NCI-H128 (cell line): Measurements from ENCODE around the gene ADAMTSL4.
"Not testable (repeated sequence)": the region's sequence is repeated elsewhere in the genome, so short reads cannot be mapped to it uniquely, and the experiment has no call there.

Experiments
- DNase-seq: peaks from one replicate; lab custom pipeline; 2025; ENCODE audit not compliant: unreplicated experiment; lab: John Stamatoyannopoulos, UW

Gene ADAMTSL4

DNA sequence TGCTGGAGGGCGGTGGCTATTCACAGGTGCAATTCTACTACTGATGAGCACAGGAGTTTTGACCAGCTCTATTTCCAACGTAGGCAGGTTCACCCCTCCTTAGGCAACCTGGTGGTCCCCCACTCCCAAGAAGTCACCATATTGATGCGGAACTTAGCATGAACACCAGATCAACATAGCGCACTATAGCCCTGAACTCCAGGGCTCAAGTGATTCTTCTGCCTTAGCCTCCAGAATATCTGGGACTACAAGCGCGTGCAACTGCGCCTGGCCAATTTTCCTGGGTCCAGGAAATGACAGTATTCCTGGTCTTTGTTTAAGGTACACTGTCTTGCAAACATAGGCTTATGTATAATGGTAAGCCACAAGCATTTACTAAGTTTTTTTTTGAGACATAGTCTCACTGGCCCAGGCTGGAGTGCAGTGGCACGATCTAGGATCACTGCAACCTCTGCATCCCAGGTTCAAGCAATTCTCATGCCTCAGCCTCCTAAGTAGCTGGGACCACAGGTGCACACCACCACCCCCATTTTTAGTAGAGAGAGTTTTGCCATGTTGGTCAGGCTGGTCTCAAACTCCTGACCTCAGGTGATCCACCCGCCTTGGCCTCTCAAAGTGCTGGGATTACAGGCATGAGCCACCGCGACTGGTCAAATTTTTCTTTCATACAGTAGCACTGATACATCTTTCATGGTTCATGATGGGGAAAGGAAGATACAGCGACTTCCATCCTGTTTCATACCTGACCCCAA lies 17.6 kb downstream of the ADAMTSL4 start:
- DNase-seq = no peak

- DNase-seq = no peak
Measured at GRCh38 chr1:150567341-150567716, 18.1 kb downstream of the ADAMTSL4 start.

DNA sequence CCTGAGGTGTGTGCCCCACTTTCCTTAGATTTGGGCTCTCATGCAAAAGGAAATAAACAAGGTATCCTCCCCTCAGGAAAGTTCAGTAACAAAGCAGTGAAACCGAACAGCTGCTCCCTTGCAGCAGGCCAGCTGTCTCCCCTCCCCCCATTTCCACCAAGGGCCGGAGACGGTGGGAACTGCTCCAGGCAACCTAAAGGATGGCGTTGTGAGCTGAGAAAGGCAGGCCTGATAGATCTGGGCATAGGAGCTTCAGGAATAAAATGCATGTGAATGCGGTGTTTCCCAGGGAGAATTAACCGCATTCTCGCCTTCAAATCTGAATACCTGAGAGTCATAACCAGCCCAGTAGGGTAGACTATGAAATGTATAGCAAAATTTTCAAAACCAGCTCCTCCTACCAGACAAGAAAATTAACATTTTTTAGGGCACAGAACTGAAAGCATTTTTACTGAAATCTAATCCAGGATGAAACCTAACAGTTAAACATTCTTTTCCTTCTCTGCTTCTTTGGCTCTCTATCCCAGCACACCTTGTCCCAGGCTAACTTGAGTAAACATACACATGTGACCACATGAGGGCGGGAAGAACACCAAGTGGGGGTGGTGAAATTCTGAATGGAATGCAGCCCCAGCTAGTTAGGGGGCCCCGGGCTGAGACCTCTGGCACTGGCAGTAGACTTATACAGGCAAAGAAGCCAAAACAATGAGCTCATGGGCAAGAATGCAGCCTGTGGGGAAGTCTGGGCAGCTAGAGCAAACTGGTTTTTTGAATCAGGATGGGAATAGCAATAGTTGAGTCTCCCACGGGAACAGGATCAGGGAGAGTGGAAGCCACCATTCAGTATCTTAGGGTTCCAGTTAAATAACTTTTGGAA lies 18.7 kb downstream of the ADAMTSL4 start:
- DNase-seq = no peak

DNA sequence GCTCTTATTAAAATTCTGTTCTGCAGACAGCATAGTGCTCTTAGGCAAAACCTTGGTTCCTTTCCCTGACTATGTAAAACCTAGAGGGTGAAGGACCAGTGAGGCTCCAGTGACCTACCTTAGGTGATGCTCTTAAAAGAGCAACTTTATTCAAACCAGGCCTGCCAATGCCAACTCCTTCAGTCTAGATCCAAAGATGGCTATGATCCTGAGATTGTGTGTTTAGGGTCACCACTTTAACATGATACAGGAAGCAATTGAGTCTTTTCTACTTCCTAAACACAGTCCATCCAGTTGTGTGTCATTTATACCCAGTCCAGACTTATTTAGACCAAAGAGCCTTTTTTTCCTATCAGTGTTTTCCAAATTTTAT lies 19.4 kb downstream of the ADAMTSL4 start:
- no peak for DNase-seq

DNA sequence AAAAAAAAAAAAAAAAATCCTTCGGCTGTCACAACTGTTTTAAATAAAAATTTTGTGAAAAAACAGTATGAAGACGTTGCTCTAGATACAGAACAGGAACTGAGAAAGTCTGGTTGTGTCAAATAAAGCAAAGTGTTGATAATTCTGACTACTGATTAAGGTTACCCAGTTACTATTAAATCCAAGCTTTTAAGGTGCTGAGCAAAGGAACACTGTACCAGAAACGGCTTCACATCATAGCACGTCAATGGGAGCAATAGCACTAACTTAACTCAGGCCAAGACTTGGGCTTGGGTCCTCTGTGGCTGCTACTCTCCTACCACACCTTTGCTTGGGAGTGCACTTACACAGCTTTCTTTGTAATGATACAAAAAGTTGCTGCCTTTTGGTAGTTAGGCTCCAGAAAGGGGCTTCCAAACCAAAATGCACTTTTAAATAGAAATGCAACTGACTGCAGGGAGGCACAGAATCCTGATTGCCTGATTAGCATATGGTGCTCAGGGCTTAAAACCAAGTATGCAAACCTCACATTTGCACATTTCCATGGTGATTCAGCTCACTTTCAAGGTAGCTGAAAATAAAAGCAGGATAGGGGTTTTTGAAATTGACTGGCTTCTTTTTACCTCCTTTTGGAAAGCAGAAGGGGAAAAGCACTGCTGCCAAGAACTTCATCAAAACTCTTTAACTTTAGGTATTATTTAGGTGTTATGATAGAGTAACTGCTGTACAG lies 23.9 kb downstream of the ADAMTSL4 start:
- no peak for DNase-seq

- DNase-seq = not testable (repeated sequence)
Measured at GRCh38 chr1:150573648-150574071, 24.5 kb downstream of the ADAMTSL4 start.

DNA sequence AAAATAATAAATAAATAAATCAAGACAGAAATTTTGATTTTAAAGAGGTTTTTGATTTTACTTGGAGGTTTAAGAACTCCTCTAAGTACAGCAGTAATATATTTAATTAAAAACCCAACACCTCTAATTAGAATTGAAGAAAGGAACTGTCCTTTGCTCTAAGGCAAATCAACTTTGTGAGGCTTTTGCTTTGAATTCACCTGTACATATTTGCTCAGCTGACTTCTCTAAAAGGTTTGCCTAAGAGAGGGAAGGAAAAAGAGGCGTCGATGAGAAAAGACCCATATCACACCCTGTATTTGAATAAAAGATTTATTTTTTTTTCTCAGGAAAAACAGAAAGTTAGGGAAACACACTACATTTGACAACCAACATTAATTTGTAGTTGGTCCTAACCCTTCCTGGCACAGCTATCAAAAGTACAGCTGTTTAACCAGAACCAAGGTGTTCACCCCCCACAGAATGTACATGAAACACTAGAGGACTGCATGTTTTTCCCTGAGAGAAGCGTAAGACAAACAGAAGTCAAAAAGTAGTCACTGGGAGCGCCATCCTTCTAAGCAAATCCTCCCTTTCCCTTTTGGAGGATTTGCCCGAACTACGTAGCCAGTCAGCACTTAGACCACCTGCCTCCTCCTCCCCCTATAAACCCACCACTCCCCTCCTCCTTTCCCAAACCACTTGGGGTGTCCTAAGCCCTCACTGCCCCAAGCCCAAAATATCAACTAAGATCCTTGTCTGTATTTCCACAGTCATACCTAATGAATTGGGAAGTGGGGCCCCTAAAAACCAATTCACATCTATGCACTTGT lies 25.3 kb downstream of the ADAMTSL4 start:
- no peak for DNase-seq

GRCh38 chr1:150575072-150575489 lies 25.9 kb downstream of the ADAMTSL4 start:
- no peak for DNase-seq

- no peak for DNase-seq
Measured at GRCh38 chr1:150575518-150576366, 26.5 kb downstream of the ADAMTSL4 start.

DNA sequence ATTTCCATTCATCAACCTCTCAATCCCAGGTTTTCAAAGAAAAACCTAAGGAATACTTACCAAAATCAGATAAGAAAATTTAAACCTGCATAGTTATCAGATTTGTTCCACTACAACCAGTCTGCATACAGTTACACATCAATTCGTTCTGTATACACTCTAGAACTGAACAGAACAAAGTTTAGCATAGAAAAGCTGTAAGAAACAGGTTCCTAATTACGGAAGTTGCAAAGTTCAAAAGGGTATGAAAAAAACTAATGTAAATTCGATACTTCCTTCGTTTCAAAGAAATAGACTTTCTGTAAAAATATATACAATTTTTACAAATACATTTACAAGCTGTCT lies 27.1 kb downstream of the ADAMTSL4 start:
- no peak for DNase-seq

- no peak for DNase-seq
Measured at GRCh38 chr1:150576794-150577556, 27.8 kb downstream of the ADAMTSL4 start.

GRCh38 chr1:150577557-150578271 lies 28.5 kb downstream of the ADAMTSL4 start:
- DNase-seq = no peak

- no peak for DNase-seq
Measured at GRCh38 chr1:150578272-150579109, 29.3 kb downstream of the ADAMTSL4 start.

GRCh38 chr1:150579110-150579944 lies 30.1 kb downstream of the ADAMTSL4 start, which contains the start of gene MCL1:
Gene MCL1 (minus strand): TSS chr1:150579610. CDS start chr1:150579530, 80 bp downstream.
- peak; percentile 93 for DNase-seq

- no peak for DNase-seq
Measured at GRCh38 chr1:150579945-150580642, 30.9 kb downstream of the ADAMTSL4 start.

DNA sequence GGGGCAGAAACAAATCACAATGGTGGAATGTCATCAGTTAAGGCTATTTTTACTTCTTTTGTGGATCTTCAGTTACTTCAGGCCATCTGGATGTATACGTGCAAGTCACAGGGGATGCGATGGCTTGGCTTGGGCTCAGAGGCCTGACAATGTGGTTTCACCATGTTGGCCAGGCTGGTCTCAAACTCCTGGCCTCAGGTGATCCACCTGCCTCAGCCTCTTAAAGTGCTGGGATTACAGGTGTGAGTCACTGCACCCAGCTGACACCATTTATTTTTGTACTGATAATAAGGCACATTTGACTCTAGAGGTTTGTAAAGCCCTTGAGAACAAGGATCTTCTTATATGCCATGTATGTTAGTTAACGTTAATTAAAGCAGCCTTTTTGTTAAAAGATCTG lies 31.8 kb downstream of the ADAMTSL4 start:
- DNase-seq = not testable (repeated sequence)
